ENCODE measurements around the gene C17orf58.
"Not testable (repeated sequence)": the region's sequence is repeated elsewhere in the genome, so short reads cannot be mapped to it uniquely, and the experiment has no call there.

Gene C17orf58

GRCh38 chr17:67983383-67983688, 12.9 kb downstream of the C17orf58 start:
- H3K9ac ChIP-seq: no peak overlapping the region

GRCh38 chr17:67982686-67983382, 13.4 kb downstream of the C17orf58 start:
- no peak for TF ChIP-seq CTCF (IDR thresholded peaks at IDR 0.05)
- Histone ChIP-seq H3K9me3 (ENCODE audit: control insufficient read depth, low read length) (no peaks in the 10 kb centered on the region), H3K79me2 (no peaks in the 10 kb centered on the region), H3K4me1 (no peaks in the 10 kb centered on the region), H2AFZ (no peak overlapping the region), H3K9ac (no peak overlapping the region), H3K4me2 (ENCODE audit: low read length) (no peak overlapping the region), H3K36me3 (ENCODE audit: control insufficient read depth, insufficient read depth, low read length) (no peaks in the 10 kb centered on the region), H3K27ac (no peak overlapping the region), H3K4me3 (ENCODE audit: low read depth, low read length) (no peak overlapping the region), H3K27me3 (ENCODE audit: control insufficient read depth, insufficient read depth, low read length) (no peaks in the 10 kb centered on the region)

More at GRCh38 chr17:67983383-67983688, 12.9 kb downstream of the C17orf58 start:
- Histone ChIP-seq H3K36me3 (ENCODE audit: control insufficient read depth, insufficient read depth, low read length) (no peaks in the 10 kb centered on the region), H2AFZ (no peak overlapping the region), H3K79me2 (no peaks in the 10 kb centered on the region), H3K4me1 (no peaks in the 10 kb centered on the region), H3K4me3 (ENCODE audit: low read depth, low read length) (no peak overlapping the region), H3K4me2 (ENCODE audit: low read length) (no peak overlapping the region), H3K27me3 (ENCODE audit: control insufficient read depth, insufficient read depth, low read length) (no peaks in the 10 kb centered on the region), H3K27ac (no peak overlapping the region), H3K9me3 (ENCODE audit: control insufficient read depth, low read length) (no peaks in the 10 kb centered on the region)
- TF ChIP-seq CTCF (IDR thresholded peaks at IDR 0.05): no peak

GRCh38 chr17:67982034-67982640, 14.1 kb downstream of the C17orf58 start:
- Histone ChIP-seq H3K27ac (no peak overlapping the region), H3K4me2 (ENCODE audit: low read length) (no peak overlapping the region), H3K36me3 (ENCODE audit: control insufficient read depth, insufficient read depth, low read length) (no peaks in the 10 kb centered on the region), H3K79me2 (no peaks in the 10 kb centered on the region), H3K4me1 (no peaks in the 10 kb centered on the region), H3K9me3 (ENCODE audit: control insufficient read depth, low read length) (no peaks in the 10 kb centered on the region), H3K27me3 (ENCODE audit: control insufficient read depth, insufficient read depth, low read length) (no peaks in the 10 kb centered on the region), H2AFZ (no peak overlapping the region), H3K9ac (no peak overlapping the region), H3K4me3 (ENCODE audit: low read depth, low read length) (no peak overlapping the region)
- TF ChIP-seq CTCF (IDR thresholded peaks at IDR 0.05): no peak

- H3K4me1 ChIP-seq; H3K4me2 ChIP-seq (ENCODE audit: low read length); H3K79me2 ChIP-seq; H3K4me3 ChIP-seq (ENCODE audit: low read depth, low read length); H3K27me3 ChIP-seq (ENCODE audit: control insufficient read depth, insufficient read depth, low read length); H3K36me3 ChIP-seq (ENCODE audit: control insufficient read depth, insufficient read depth, low read length); H3K9ac ChIP-seq; H3K27ac ChIP-seq; H2AFZ ChIP-seq; H3K9me3 ChIP-seq (ENCODE audit: control insufficient read depth, low read length): not testable (repeated sequence)
Measured at GRCh38 chr17:67980883-67981282, 15.4 kb downstream of the C17orf58 start.

- no peak for TF ChIP-seq CTCF (IDR thresholded peaks at IDR 0.05)
- no peak overlapping the region for H3K4me2 ChIP-seq (ENCODE audit: low read length)
- no peak overlapping the region for H3K4me3 ChIP-seq (ENCODE audit: low read depth, low read length)
- no peaks in the 10 kb centered on the region for H3K4me1 ChIP-seq
- no peaks in the 10 kb centered on the region for H3K27me3 ChIP-seq (ENCODE audit: control insufficient read depth, insufficient read depth, low read length)
- no peaks in the 10 kb centered on the region for H3K79me2 ChIP-seq
- no peak overlapping the region for H3K27ac ChIP-seq
- H2AFZ ChIP-seq: no peak overlapping the region
- no peak overlapping the region for H3K9ac ChIP-seq
- no peaks in the 10 kb centered on the region for H3K36me3 ChIP-seq (ENCODE audit: control insufficient read depth, insufficient read depth, low read length)
- no peaks in the 10 kb centered on the region for H3K9me3 ChIP-seq (ENCODE audit: control insufficient read depth, low read length)
Measured at GRCh38 chr17:67980456-67980855, 15.8 kb downstream of the C17orf58 start.

- not testable (repeated sequence) for H3K27ac ChIP-seq; H3K27me3 ChIP-seq (ENCODE audit: control insufficient read depth, insufficient read depth, low read length); H2AFZ ChIP-seq; H3K79me2 ChIP-seq; H3K4me2 ChIP-seq (ENCODE audit: low read length); H3K4me1 ChIP-seq; H3K9me3 ChIP-seq (ENCODE audit: control insufficient read depth, low read length); H3K36me3 ChIP-seq (ENCODE audit: control insufficient read depth, insufficient read depth, low read length); H3K9ac ChIP-seq; H3K4me3 ChIP-seq (ENCODE audit: low read depth, low read length)
Measured at GRCh38 chr17:67976306-67976705, 20.0 kb downstream of the C17orf58 start.
